Motor neuron (in vitro differentiated cells): Measurements from ENCODE around the gene PRR29. TPM values are rescaled to one million over a fixed set of nuclear protein-coding genes. Genes with fewer than 3 reads are reported as not detected.
"Not testable (repeated sequence)": the region's sequence is repeated elsewhere in the genome, so short reads cannot be mapped to it uniquely, and the experiment has no call there.

Experiments
- ATAC-seq, 8 experiments: fragments of 200-7000 bp; cut with Tn5 transposase; replicated peaks in 6 of 8; 2 replicates each; pipeline ENCODE4 v1.8.0; 2021; ENCODE audit warnings: mild to moderate bottlenecking in 8 of 8, moderate library complexity in 8 of 8
- H3K27ac ChIP-seq, 2 donors: fragments of 250-450 bp; sonication (Bioruptor Pico); 2 replicates each; pipeline ENCODE4 v1.9.0; 2021; ENCODE audit warnings: antibody characterized with exemption in 2 of 2, mild to moderate bottlenecking in 2 of 2, moderate library complexity in 1 of 2
- H3K4me1 ChIP-seq, 2 donors: fragments of 250-450 bp; sonication (Bioruptor Pico); replicated peaks in 1 of 2; 2 replicates each; pipeline ENCODE4 v1.6.1; 2021; ENCODE audit warnings: antibody characterized with exemption in 2 of 2, mild to moderate bottlenecking in 2 of 2, moderate library complexity in 1 of 2
- H3K4me3 ChIP-seq, 5 donors: fragments of 250-450 bp; sonication (Bioruptor Pico); 2 replicates each; pipeline ENCODE4 v1.9.0; 2021; ENCODE audit warnings: antibody characterized with exemption in 5 of 5, mild to moderate bottlenecking in 5 of 5, moderate library complexity in 4 of 5
- WGBS, 10 experiments: fragments of 450-650 bp; shearing (Covaris generic); methylation state at CpG; one replicate each; pipeline ENCODE4 v1.0.0; 2022; 5-methylcytosine and 5-hydroxymethylcytosine counted together
- in situ Hi-C, 9 experiments: fragments of 400-800 bp; cut with MboI; loops; one replicate each; pipeline ENCODE4 v1.15.0; 2021; ENCODE audit warnings: low sequenced_read_pairs in 9 of 9, low pct_unique_long_range_greater_than_20kb in 2 of 9; ENCODE audit not compliant: unreplicated experiment in 9 of 9
- total RNA-seq, 8 experiments: library from RNA; unstranded; fragments of 300-600 nt; gene quantifications; 2 replicates each; pipeline versions ENCODE4 v1.2.3 to v1.2.4, GENCODE V29; 2022

The PRR29 gene
- total RNA-seq, 8 experiments from 2014 or later = 0.36 to 25.1 (median 0.53) TPM

GRCh38 chr17:63982641-63983040 is 15.5 kb upstream of the PRR29 start:
- WGBS, 10 experiments = 60 to 100% (median 92%) methylated on average over 1 to 2 of the region's 2 CpGs; no CpG with 5 or more reads in 5 of the 10 experiments
- ATAC-seq, H3K4me1 ChIP-seq, H3K4me3 ChIP-seq, H3K27ac ChIP-seq, in situ Hi-C loops: not testable (repeated sequence)

GRCh38 chr17:63983320-63983719 is 14.8 kb upstream of the PRR29 start:
- in situ Hi-C loops = no loop called here
- 17 to 100% (median 40%) methylated on average over 1 to 3 of the region's 7 CpGs; no CpG with 5 or more reads in 7 of the 10 experiments for WGBS, 10 experiments
- Histone ChIP-seq H3K4me1 (peaks cover 0 to 1% of the 10 kb centered on the region in 2 donors), H3K4me3 (no peak overlapping the region), H3K27ac (no peak overlapping the region)
- ATAC-seq = no peak

DNA sequence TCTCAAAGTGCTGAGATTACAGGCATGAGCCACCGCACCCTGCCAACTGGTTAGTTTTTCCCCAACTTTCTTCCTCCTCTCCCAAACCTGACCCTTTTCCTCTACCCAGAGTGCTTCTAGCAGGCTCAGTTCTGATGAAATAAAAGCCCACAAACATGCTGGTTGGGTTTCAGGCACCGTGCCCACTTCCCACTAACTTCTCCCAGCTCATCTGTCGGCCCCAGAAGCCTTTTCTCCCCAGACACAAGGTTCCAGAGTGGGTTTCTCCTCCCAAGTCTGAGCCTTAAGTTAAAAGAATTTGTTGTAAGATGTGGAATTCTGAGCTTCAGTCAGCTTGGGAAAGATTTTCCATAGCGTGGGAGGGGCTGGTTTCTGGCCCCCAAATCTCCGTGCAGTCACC is 13.9 kb upstream of the PRR29 start:
- Histone ChIP-seq H3K4me3 (no peak overlapping the region), H3K4me1 (peaks cover 3 to 7% of the 10 kb centered on the region in 2 donors), H3K27ac (no peak overlapping the region)
- WGBS, 10 experiments = 25 to 100% (median 76%) methylated on average over 1 to 5 of the region's 5 CpGs; no CpG with 5 or more reads in 2 of the 10 experiments
- ATAC-seq = no peak
- in situ Hi-C loops = no loop called here

DNA sequence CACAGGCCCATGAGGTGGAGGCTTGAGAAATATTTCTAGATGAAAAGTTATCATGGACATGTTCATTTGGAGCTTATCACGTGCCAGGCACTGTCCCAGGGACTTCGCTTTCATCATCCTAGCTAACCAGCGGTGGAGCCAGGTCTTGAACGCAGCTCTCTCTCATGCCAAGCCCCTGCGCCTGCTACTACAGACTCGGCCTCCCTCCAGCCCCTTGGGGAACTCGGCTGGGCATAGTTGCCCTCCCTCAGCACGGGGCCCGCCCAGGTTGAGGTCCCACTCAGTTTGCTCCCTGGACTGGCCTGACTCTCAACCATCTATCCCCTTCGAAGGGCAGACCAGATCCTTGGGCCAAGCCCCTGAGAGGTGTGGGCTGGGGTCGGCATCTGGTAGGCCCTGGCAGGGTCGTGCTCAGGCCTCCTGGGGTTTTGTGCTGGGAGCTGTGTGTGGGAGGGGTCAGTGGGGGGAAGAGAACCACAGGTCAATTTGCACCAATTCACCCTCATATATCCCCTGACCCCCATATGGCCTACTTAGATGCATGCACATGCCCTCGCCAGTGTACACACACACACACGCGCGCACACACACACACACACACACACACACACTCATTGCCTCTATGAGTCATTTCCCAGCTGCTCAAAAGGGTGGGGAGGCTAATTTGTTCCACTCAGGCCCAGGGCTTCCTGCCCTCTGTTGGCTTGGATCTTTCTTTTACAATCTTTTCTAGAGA is 13.3 kb upstream of the PRR29 start:
- no peak overlapping the region for H3K27ac ChIP-seq
- in situ Hi-C loops = no loop called here
- peak; percentile 60 to 87 (median 70) for ATAC-seq
- 9 to 100% (median 83%) methylated on average over 1 to 9 of the region's 16 CpGs; no CpG with 5 or more reads in 3 of the 10 experiments for WGBS, 10 experiments
- peaks cover 3 to 7% of the 10 kb centered on the region in 2 donors for H3K4me1 ChIP-seq
- no peak overlapping the region for H3K4me3 ChIP-seq

GRCh38 chr17:63985387-63986140 is 12.6 kb upstream of the PRR29 start:
- no peak overlapping the region for H3K27ac ChIP-seq
- in situ Hi-C loops = no loop called here
- H3K4me1 ChIP-seq = peaks cover 3 to 7% of the 10 kb centered on the region in 2 donors
- WGBS, 10 experiments = 0 to 100% (median 90%) methylated on average over 1 to 6 of the region's 13 CpGs; no CpG with 5 or more reads in 5 of the 10 experiments
- no peak overlapping the region for H3K4me3 ChIP-seq
- no peak for ATAC-seq

DNA sequence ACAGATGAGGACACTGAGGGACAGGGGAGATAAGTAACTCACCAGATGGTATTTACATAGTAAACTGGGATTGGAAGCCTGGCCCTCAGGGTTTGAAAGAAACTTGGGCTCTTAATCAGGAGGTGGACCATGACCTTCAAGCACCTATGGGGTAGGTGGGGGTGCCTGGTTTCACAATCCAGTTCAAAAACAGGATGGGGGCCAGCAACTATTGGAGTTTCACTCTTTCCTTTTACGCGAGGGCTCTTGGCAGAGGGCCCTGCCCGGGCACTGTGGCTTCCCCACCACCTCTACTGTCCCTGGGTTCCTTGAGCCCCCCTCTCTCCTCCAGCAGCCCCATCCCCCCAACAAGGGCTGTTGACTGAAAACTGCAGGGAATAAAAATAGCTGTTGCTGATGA is 11.3 kb upstream of the PRR29 start:
- Histone ChIP-seq H3K27ac (no peak overlapping the region), H3K4me1 (peaks cover 3 to 7% of the 10 kb centered on the region in 2 donors), H3K4me3 (no peak overlapping the region)
- ATAC-seq = no peak
- in situ Hi-C loops = no loop called here
- 90% methylated on average over 2 of the region's 3 CpGs; no CpG with 5 or more reads in 9 of the 10 experiments for WGBS, 10 experiments

DNA sequence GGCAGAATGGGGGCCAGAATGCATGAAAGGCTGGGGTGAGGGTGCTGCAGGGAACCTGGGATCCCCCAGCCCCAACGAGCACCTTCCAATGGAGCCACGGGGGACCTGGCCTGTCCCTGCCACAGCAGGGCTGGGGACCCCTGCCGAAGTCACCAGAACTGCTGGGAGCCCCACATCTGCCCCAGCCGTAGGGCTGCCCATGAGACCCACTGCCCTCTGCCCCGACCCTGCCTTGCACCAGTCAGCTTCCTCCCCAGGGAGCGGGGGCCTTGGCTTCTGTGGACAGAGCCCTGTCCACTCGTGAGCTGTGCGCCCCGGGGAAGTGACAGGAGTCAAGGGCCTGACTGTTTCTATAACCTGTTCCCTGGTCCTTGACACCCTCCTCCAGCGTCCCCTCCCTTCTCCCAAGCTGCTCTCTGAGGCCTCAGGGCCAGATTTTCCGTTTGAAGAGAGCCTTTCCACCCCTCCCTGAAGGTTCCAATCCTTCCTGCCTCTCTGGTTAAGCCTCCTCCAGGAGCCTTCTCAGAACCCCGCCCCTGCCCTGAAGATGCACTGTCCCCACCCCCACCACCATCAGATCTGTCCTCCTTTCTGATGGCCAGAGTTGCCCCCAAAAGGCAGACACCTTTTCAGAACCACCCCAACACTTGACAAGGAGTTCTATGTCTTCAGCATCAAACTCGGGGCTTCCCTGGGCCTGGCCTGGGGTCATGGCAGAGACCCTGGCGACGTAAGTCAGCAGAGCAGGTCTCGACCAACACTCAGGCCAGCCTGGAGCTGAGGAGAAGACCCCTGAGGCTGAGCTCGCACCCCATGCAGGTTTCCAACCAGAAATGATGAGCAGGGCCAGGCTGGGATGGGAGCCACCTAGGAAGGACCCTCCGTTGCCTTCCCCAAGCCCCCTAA is 10.7 kb upstream of the PRR29 start:
- Histone ChIP-seq H3K4me3 (no peak overlapping the region), H3K27ac (no peak overlapping the region), H3K4me1 (peaks cover 3 to 7% of the 10 kb centered on the region in 2 donors)
- 77% methylated on average over 6 of the region's 18 CpGs; no CpG with 5 or more reads in 9 of the 10 experiments for WGBS, 10 experiments
- in situ Hi-C loops = no loop called here
- peak in 2 of 8 experiments; percentile 9 to 29 for ATAC-seq

DNA sequence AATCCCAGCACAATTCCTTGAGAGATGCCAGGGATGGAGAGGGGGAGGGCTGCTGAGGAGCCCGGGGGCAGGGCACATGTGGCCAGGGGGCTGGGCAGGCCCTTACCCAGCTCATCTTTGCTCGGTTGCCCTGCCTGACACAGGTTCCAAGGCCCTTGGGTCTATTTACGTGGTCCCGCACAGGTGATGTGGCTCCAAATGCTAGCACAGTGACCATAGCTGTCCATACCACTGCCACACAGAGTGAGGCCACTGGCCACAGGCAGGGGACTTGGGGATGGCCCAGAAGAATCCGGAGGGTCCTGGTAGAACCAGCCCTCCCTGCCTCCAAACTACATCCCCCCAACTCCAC is 10.0 kb upstream of the PRR29 start:
- in situ Hi-C loops = no loop called here
- no CpG with 5 or more reads among the region's 5 CpGs for WGBS, 10 experiments
- Histone ChIP-seq H3K27ac (no peak overlapping the region), H3K4me1 (peaks cover 3 to 7% of the 10 kb centered on the region in 2 donors), H3K4me3 (no peak overlapping the region)
- peak in 2 of 8 experiments; percentile 3 to 14 for ATAC-seq

DNA sequence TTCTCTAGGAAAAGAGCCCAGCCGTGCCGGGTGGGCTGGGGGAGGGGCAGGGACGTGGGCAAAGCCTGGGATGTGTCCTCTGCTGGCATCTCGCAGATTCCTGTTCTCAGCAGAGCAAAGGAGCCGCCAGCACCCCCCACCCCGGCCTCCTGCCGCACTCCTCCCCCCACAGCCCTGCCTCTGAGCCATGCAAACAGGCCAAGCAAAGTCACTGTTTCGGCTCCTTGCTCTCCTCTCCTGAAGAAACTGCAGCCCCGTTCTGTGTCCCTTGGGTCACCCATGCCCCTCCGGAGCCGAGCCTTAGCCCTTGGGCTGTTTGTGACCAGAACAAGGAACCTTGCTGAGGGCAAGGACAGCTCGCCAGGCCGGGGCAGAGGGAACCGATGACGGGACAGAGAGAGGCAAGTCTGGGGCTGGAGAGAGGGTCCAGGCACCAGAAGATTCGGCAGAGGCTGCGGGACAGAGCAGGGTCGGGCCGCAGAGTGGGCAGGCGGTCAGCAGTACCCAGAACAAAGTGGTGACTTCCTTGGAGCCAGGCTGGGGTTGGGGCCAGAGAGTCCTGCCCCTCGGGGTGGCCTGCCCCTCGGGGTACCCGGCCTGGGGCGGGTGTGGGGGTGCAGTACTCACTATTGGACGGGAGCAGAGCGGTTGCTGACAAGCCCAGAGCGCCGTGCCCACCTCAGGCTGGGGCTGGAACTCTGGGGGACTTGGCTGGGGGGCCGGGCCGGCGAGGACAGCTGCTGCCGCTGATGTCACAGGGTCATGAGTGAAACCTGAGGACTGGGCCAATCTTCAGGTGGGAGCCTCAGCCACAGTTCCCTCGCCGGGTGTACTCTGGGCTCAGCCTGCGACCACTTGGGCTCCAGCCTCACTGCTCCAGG is 9.2 kb upstream of the PRR29 start:
- Histone ChIP-seq H3K4me3 (no peak overlapping the region), H3K4me1 (peaks cover 3 to 7% of the 10 kb centered on the region in 2 donors), H3K27ac (no peak overlapping the region)
- WGBS, 10 experiments = 34 to 78% (median 45%) methylated on average over 1 to 6 of the region's 35 CpGs; no CpG with 5 or more reads in 6 of the 10 experiments
- in situ Hi-C loops = no loop called here
- peak in 5 of 8 experiments; percentile 76 to 87 (median 79) for ATAC-seq

DNA sequence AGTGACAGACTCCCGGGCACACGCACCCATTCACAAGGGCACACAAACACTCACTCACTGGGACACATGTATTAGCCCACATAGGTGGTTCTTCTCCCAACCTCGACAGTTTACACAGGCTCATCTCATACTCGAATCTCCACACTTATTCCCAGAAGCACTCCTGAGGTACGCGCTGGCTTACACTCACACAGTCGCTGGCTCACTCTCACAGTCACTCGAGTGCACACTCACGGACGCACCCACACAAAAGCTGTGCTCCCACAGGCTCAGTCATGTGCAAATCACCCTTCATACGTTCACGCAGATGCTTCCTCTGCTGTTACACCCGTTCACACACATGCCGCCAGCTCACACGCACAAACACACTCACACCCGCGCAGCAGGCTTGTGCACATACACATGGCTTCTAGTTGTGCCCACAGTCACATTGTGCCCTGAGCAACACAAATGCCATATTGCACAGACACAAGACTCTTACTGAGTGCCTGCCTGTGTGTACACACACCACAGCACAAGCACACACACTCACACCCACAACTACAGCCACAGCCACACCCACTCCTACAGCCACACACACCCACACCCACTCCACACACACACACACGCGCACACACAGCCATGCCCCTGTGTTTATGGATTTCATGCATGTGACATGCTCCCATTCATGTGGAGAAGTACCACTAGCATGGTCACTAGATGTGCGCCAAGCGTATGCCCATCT is 8.4 kb upstream of the PRR29 start:
- no peak overlapping the region for H3K4me3 ChIP-seq
- H3K27ac ChIP-seq = no peak overlapping the region
- H3K4me1 ChIP-seq = peaks cover 3 to 7% of the 10 kb centered on the region in 2 donors
- in situ Hi-C loops = no loop called here
- peak in 3 of 8 experiments; percentile 2 to 10 (median 6) for ATAC-seq
- 49 to 100% (median 80%) methylated on average over 2 to 8 of the region's 21 CpGs; no CpG with 5 or more reads in 2 of the 10 experiments for WGBS, 10 experiments

- WGBS, 10 experiments = 62 to 89% (median 82%) methylated on average over 1 to 10 of the region's 11 CpGs; no CpG with 5 or more reads in 4 of the 10 experiments
- in situ Hi-C loops = no loop called here
- peaks cover 3 to 7% of the 10 kb centered on the region in 2 donors for H3K4me1 ChIP-seq
- no peak for ATAC-seq
- no peak overlapping the region for H3K27ac ChIP-seq
- H3K4me3 ChIP-seq = no peak overlapping the region
Observed at GRCh38 chr17:63991611-63992010, 6.5 kb upstream of the PRR29 start.
